Thyroid gland (tissue), 4 donors: ENCODE measurements around the gene KRTAP10-7.

Source experiments
- CTCF ChIP-seq, 6 experiments: fragments of 200-600 bp in 3 of 6; fragments of 450-650 bp in 3 of 6; sonication (generic) in 3 of 6; IDR thresholded peaks; one replicate each; pipeline ENCODE4 v1.5.1; 2016 to 2019; ENCODE audit warnings: antibody characterized with exemption in 6 of 6, mild to moderate bottlenecking in 2 of 6, inconsistent platforms in 1 of 6, moderate library complexity in 1 of 6
- POLR2A ChIP-seq, 2 donors: fragments of 450-650 bp; IDR thresholded peaks; one replicate each; pipeline ENCODE4 v1.6.1; 2017; ENCODE audit warnings: antibody characterized with exemption in 2 of 2, mild to moderate bottlenecking in 2 of 2, moderate library complexity in 1 of 2

GRCh38 chr21:44571844-44572782 lies 28.3 kb upstream of the KRTAP10-7 start:
- no peak for TF ChIP-seq POLR2A (IDR thresholded peaks at IDR 0.05)
- TF ChIP-seq CTCF (IDR thresholded peaks at IDR 0.05): no peak
